ENCODE measurements around the gene ZNF567. TPM values are rescaled to one million over a fixed set of nuclear protein-coding genes. Genes with fewer than 3 reads are reported as not detected.

The ZNF567 gene
- total and polyA plus RNA-seq, 4 donors = 1.7 to 4.3 (median 2.6) TPM

DNA sequence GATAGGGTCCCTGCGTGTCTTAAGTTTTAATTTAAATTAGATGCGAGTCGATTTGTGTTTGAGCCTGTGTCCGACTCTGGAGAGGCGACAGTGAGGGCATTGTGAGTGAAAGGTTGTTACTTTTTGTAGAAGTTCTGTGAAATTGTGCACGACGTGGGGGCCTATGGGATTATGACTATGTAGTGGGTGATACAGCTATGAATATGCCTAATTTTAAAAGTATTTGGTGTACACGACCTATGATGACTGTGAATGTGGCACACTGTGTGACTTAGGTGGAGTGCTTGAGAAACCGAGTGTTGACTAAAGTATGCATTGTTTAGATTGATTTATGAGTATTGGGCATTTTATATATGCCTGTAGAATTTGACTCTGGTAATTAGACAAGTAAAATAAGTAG, 646 bp downstream of the ZNF567 start:
- 11% methylated on average over 9 of the region's 9 CpGs for WGBS
- DNase-seq (ENCODE audit: low spot score) = no peak
- TF ChIP-seq TAF1 (conservative IDR thresholded peaks at IDR 0.05) = no peak
- TF ChIP-seq, protein P1, sequence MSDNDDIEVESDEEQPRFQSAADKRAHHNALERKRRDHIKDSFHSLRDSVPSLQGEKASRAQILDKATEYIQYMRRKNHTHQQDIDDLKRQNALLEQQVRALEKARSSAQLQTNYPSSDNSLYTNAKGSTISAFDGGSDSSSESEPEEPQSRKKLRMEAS (IDR thresholded peaks at IDR 0.05) = no peak
- TF ChIP-seq RXRA (IDR thresholded peaks at IDR 0.05) = no peak
- TF ChIP-seq, protein P2, sequence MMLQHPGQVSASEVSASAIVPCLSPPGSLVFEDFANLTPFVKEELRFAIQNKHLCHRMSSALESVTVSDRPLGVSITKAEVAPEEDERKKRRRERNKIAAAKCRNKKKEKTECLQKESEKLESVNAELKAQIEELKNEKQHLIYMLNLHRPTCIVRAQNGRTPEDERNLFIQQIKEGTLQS (IDR thresholded peaks at IDR 0.05) = no peak
- no peak for TF ChIP-seq HNF4G (IDR thresholded peaks at IDR 0.05)
- no peak for TF ChIP-seq SP1 (IDR thresholded peaks at IDR 0.05)
- TF ChIP-seq NR2F2 (IDR thresholded peaks at IDR 0.05) = no peak
- TF ChIP-seq, protein P3, sequence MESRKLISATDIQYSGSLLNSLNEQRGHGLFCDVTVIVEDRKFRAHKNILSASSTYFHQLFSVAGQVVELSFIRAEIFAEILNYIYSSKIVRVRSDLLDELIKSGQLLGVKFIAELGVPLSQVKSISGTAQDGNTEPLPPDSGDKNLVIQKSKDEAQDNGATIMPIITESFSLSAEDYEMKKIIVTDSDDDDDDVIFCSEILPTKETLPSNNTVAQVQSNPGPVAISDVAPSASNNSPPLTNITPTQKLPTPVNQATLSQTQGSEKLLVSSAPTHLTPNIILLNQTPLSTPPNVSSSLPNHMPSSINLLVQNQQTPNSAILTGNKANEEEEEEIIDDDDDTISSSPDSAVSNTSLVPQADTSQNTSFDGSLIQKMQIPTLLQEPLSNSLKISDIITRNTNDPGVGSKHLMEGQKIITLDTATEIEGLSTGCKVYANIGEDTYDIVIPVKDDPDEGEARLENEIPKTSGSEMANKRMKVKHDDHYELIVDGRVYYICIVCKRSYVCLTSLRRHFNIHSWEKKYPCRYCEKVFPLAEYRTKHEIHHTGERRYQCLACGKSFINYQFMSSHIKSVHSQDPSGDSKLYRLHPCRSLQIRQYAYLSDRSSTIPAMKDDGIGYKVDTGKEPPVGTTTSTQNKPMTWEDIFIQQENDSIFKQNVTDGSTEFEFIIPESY (IDR thresholded peaks at IDR 0.05) = no peak
- TF ChIP-seq, protein P4, sequence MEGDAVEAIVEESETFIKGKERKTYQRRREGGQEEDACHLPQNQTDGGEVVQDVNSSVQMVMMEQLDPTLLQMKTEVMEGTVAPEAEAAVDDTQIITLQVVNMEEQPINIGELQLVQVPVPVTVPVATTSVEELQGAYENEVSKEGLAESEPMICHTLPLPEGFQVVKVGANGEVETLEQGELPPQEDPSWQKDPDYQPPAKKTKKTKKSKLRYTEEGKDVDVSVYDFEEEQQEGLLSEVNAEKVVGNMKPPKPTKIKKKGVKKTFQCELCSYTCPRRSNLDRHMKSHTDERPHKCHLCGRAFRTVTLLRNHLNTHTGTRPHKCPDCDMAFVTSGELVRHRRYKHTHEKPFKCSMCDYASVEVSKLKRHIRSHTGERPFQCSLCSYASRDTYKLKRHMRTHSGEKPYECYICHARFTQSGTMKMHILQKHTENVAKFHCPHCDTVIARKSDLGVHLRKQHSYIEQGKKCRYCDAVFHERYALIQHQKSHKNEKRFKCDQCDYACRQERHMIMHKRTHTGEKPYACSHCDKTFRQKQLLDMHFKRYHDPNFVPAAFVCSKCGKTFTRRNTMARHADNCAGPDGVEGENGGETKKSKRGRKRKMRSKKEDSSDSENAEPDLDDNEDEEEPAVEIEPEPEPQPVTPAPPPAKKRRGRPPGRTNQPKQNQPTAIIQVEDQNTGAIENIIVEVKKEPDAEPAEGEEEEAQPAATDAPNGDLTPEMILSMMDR (IDR thresholded peaks at IDR 0.05; ENCODE audit: low read depth, low read length, missing input control) = no peak
- TF ChIP-seq GABPA (IDR thresholded peaks at IDR 0.05 in 1 of 2, conservative IDR thresholded peaks at IDR 0.05 in 1 of 2) = no peak
- TF ChIP-seq, protein P5, sequence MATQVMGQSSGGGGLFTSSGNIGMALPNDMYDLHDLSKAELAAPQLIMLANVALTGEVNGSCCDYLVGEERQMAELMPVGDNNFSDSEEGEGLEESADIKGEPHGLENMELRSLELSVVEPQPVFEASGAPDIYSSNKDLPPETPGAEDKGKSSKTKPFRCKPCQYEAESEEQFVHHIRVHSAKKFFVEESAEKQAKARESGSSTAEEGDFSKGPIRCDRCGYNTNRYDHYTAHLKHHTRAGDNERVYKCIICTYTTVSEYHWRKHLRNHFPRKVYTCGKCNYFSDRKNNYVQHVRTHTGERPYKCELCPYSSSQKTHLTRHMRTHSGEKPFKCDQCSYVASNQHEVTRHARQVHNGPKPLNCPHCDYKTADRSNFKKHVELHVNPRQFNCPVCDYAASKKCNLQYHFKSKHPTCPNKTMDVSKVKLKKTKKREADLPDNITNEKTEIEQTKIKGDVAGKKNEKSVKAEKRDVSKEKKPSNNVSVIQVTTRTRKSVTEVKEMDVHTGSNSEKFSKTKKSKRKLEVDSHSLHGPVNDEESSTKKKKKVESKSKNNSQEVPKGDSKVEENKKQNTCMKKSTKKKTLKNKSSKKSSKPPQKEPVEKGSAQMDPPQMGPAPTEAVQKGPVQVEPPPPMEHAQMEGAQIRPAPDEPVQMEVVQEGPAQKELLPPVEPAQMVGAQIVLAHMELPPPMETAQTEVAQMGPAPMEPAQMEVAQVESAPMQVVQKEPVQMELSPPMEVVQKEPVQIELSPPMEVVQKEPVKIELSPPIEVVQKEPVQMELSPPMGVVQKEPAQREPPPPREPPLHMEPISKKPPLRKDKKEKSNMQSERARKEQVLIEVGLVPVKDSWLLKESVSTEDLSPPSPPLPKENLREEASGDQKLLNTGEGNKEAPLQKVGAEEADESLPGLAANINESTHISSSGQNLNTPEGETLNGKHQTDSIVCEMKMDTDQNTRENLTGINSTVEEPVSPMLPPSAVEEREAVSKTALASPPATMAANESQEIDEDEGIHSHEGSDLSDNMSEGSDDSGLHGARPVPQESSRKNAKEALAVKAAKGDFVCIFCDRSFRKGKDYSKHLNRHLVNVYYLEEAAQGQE (IDR thresholded peaks at IDR 0.05) = no peak
- no peak for TF ChIP-seq YY1 (IDR thresholded peaks at IDR 0.05)
- TF ChIP-seq FOXA2 (IDR thresholded peaks at IDR 0.05) = no peak
- no peak for TF ChIP-seq HNF4A (conservative IDR thresholded peaks at IDR 0.05)
- no peak for TF ChIP-seq EGR1 (IDR thresholded peaks at IDR 0.05; ENCODE audit: low read depth in 2 of 2)
- Histone ChIP-seq H3K36me3 (ENCODE audit: control insufficient read depth in 4 of 4, insufficient read depth in 3 of 4, low read depth in 1 of 4, low read length in 3 of 4) (peaks cover 6 to 49% (median 36%) of the 10 kb centered on the region in 4 donors), H3K9ac (ENCODE audit: low read depth in 1 of 2, low read length in 2 of 2) (peak overlapping the region; percentile 23 to 59), H3K9me3 (ENCODE audit: control insufficient read depth in 4 of 4, low read length in 3 of 4) (peaks cover 10 to 24% (median 17%) of the 10 kb centered on the region in 4 donors), H3K27ac (ENCODE audit: low read depth in 1 of 2, low read length in 2 of 2) (no peak overlapping the region), H3K4me3 (ENCODE audit: low read depth in 1 of 3, low read length in 3 of 3) (peak overlapping the region; percentile 66 to 99 (median 89)), H3K27me3 (ENCODE audit: control insufficient read depth in 4 of 4, insufficient read depth in 4 of 4, low read length in 3 of 4) (no peaks in the 10 kb centered on the region), H3K4me1 (ENCODE audit: control insufficient read depth in 4 of 4, insufficient read depth in 4 of 4, low read length in 3 of 4) (peaks cover 4 to 21% (median 15%) of the 10 kb centered on the region in 4 donors)

DNA sequence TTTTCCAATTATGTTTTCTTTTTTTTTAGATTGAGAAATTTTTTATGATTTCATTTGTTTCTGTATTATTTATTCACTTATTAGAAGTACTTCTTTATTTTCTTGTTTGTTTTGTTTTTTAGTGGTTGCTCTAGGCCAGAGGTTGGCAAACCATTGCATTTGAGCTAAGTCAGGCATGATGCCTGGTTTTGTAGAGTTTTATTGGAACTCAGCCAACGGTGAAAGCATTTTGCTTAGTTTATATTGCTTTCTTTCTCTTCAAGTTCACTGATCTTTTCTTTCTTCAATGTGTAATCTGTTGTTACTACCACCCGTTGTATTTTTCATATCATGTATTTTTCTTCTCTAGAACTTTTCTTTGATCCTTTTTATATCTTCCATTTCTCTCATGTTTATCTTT, 19.7 kb downstream of the ZNF567 start:
- no peak for DNase-seq (ENCODE audit: low spot score)
- Histone ChIP-seq H3K9me3 (ENCODE audit: control insufficient read depth in 4 of 4, low read length in 3 of 4) (peaks cover 33 to 79% (median 65%) of the 10 kb centered on the region in 4 donors), H3K4me3 (ENCODE audit: low read depth in 1 of 3, low read length in 3 of 3) (peak overlapping the region in 2 of 3 donors; percentile 57 to 63), H3K9ac (ENCODE audit: low read depth in 1 of 2, low read length in 2 of 2) (no peak overlapping the region), H3K27ac (ENCODE audit: low read depth in 1 of 2, low read length in 2 of 2) (no peak overlapping the region), H3K36me3 (ENCODE audit: control insufficient read depth in 4 of 4, insufficient read depth in 3 of 4, low read depth in 1 of 4, low read length in 3 of 4) (peaks cover 2 to 44% (median 30%) of the 10 kb centered on the region in 4 donors), H3K27me3 (ENCODE audit: control insufficient read depth in 4 of 4, insufficient read depth in 4 of 4, low read length in 3 of 4) (no peaks in the 10 kb centered on the region), H3K4me1 (ENCODE audit: control insufficient read depth in 4 of 4, insufficient read depth in 4 of 4, low read length in 3 of 4) (no peaks in the 10 kb centered on the region)
- WGBS = 53% methylated on average over 2 of the region's 2 CpGs
- no peak for TF ChIP-seq NR2F2 (IDR thresholded peaks at IDR 0.05)
- no peak for TF ChIP-seq EGR1 (IDR thresholded peaks at IDR 0.05; ENCODE audit: low read depth in 2 of 2)
- no peak for TF ChIP-seq GABPA (IDR thresholded peaks at IDR 0.05 in 1 of 2, conservative IDR thresholded peaks at IDR 0.05 in 1 of 2)
- TF ChIP-seq, protein P1 (IDR thresholded peaks at IDR 0.05) = no peak
- TF ChIP-seq RXRA (IDR thresholded peaks at IDR 0.05) = no peak
- TF ChIP-seq HNF4A (conservative IDR thresholded peaks at IDR 0.05) = no peak
- no peak for TF ChIP-seq FOXA2 (IDR thresholded peaks at IDR 0.05)
- TF ChIP-seq JUND (IDR thresholded peaks at IDR 0.05) = no peak
- no peak for TF ChIP-seq YY1 (IDR thresholded peaks at IDR 0.05)
- TF ChIP-seq, protein P5 (IDR thresholded peaks at IDR 0.05) = no peak
- TF ChIP-seq, protein P2 (IDR thresholded peaks at IDR 0.05) = no peak
- no peak for TF ChIP-seq HNF4G (IDR thresholded peaks at IDR 0.05)
- TF ChIP-seq SP1 (IDR thresholded peaks at IDR 0.05) = no peak

Data from liver (tissue), 9 donors.